Adrenal gland (tissue), 12 donors: Measurements from ENCODE around the gene KCNMB2. TPM values are rescaled to one million over a fixed set of nuclear protein-coding genes. Genes with fewer than 3 reads are reported as not detected.

Experiments used
- DNase-seq, 7 donors: peaks; one replicate each; pipeline ENCODE4 v3.0.0-alpha.2; 2019 to 2020
- H3K27ac ChIP-seq, 5 donors: fragments of 200-600 bp; sonication (generic) in 4 of 5; 1 replicate in 3 of 5; 2 replicates in 2 of 5; pipeline versions ENCODE4 v1.5.1 to v1.8.0; 2016 to 2020; ENCODE audit warnings: mild to moderate bottlenecking in 1 of 5
- H3K27me3 ChIP-seq: fragments of 200-600 bp; 2 replicates; pipeline ENCODE4 v1.8.0; 2021
- H3K36me3 ChIP-seq, 2 donors: fragments of 200-600 bp; replicated peaks in 1 of 2; 1 replicate in 1 of 2; 2 replicates in 1 of 2; pipeline versions ENCODE4 v1.5.1 to v1.8.0; 2018 to 2022
- H3K4me1 ChIP-seq, 2 donors: fragments of 200-600 bp; replicated peaks in 1 of 2; 1 replicate in 1 of 2; 2 replicates in 1 of 2; pipeline versions ENCODE4 v1.5.1 to v1.8.0; 2018 to 2021
- H3K4me3 ChIP-seq, 4 donors: fragments of 200-600 bp; sonication (generic) in 3 of 4; one replicate each; pipeline ENCODE4 v1.5.1; 2016 to 2018
- H3K9me3 ChIP-seq, 3 donors: fragments of 200-600 bp; sonication (generic) in 1 of 3; replicated peaks in 1 of 3; 1 replicate in 2 of 3; 2 replicates in 1 of 3; pipeline versions ENCODE4 v1.5.1 to v1.8.0; 2016 to 2021
- POLR2A ChIP-seq, 2 donors: fragments of 450-650 bp; IDR thresholded peaks; one replicate each; pipeline ENCODE4 v1.6.1; 2017; ENCODE audit warnings: antibody characterized with exemption in 2 of 2, mild to moderate bottlenecking in 2 of 2, moderate library complexity in 1 of 2
- WGBS, 4 donors: extraction: QIAGEN DNeasy Blood & Tissue Kit in 2 of 4; methylation state at CpG; one replicate each; pipeline versions ENCODE4 v1.1.5 to v1.1.7; 2013 to 2017; 5-methylcytosine and 5-hydroxymethylcytosine counted together
- intact Hi-C, 2 donors: fragments of 100-400 bp; cut with DNase I; formaldehyde crosslinking; loops; one replicate each; pipeline versions ENCODE4 v1.14.1 to v1.15.0; 2022 to 2023
- polyA plus RNA-seq, 3 donors: library from polyadenylated mRNA; stranded (reverse); fragments of 200-250 nt in 2 of 3; fragments of 350-450 nt in 1 of 3; fragmentation: Illumina TruSeq in 1 of 3; extraction: RNeasy Lipid Tissue Mini Kit (QIAGEN cat#74804) in 1 of 3; gene quantifications; one replicate each; pipeline ENCODE4 v1.2.3, GENCODE V29; 2013 to 2014
- total RNA-seq, 9 donors: library from RNA; depleted of rRNA in 4 of 9; stranded (reverse); fragments of >200 nt in 4 of 9; fragments of 120-200 nt in 1 of 9; fragmentation: NEBNext Ultra II Directional in 1 of 9; extraction: Animal tissue kit (Norgen Biotek cat#: 25700) in 1 of 9; gene quantifications; one replicate each; pipeline versions ENCODE4 v1.1.0 to v1.2.4, GENCODE V29; 2013 to 2023
- TF ChIP-seq, protein P1 (sequence below), 6 experiments: fragments of 450-650 bp in 4 of 6; fragments of 200-600 bp in 2 of 6; sonication (generic) in 1 of 6; IDR thresholded peaks; 1 replicate in 5 of 6; 2 replicates in 1 of 6; pipeline versions ENCODE4 v1.5.1 to v1.8.0; 2016 to 2021; ENCODE audit warnings: antibody characterized with exemption in 6 of 6, mild to moderate bottlenecking in 2 of 6, moderate library complexity in 1 of 6
- donor health status: healthy with polysubstance abuse.
- donor health status: Bipolar disorder and iron deficiency.
- donor health status: DM: yes; HTN: yes; CAD: no.
- donor health status: DM: no; HTN: no; CAD: no.
- donor health status: DM: no; HTN: no; CAD: no.
- donor health status: DM: yes; HTN: yes; CAD: no.

KCNMB2 gene
- total and polyA plus RNA-seq, 12 donors, result 0.58 to 8.6 (median 2.9) TPM; not detected in 3

DNA sequence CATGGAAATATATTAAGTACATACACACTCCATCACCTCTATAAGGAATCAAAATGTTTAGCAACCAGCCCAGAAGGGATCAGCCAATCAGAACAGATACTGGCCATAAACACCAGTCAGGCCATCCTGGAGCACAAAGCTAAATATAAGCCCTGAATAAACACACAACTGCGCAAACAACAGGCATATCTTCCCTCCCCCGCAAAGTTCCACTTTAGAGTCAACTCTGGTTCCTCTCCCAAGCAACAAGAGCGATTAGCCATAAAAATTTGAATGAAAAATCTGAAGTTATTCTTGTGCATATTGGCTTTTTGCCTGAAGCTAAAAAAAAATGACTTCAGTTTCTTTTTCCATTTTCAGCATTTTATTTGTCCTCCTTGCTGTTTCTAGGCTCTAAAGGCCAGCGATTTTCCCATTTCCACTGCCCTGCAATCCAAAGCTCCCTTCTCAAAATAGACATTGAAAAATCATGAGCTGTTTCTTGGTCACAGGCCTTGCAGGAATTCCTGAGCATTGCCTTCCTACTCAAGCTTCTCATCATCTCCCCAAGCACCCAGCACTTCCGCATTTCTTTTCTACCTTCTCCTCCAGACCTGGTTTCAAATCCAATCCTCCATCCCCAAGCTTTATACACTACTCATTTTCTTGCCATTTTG is 287.5 kb downstream of the KCNMB2 start:
- H3K27me3 ChIP-seq, result no peaks in the 10 kb centered on the region
- DNase-seq, result no peak
- H3K4me1 ChIP-seq, result no peaks in the 10 kb centered on the region
- intact Hi-C loops, result no loop called here
- H3K27ac ChIP-seq, result peak overlapping the region in 2 of 5 donors; percentile 26 to 28
- H3K36me3 ChIP-seq, result no peaks in the 10 kb centered on the region
- 58 to 72% (median 66%) methylated on average over 5 of the region's 5 CpGs for WGBS, 4 donors
- no peak overlapping the region for H3K4me3 ChIP-seq
- no peaks in the 10 kb centered on the region for H3K9me3 ChIP-seq
- TF ChIP-seq, protein P1, sequence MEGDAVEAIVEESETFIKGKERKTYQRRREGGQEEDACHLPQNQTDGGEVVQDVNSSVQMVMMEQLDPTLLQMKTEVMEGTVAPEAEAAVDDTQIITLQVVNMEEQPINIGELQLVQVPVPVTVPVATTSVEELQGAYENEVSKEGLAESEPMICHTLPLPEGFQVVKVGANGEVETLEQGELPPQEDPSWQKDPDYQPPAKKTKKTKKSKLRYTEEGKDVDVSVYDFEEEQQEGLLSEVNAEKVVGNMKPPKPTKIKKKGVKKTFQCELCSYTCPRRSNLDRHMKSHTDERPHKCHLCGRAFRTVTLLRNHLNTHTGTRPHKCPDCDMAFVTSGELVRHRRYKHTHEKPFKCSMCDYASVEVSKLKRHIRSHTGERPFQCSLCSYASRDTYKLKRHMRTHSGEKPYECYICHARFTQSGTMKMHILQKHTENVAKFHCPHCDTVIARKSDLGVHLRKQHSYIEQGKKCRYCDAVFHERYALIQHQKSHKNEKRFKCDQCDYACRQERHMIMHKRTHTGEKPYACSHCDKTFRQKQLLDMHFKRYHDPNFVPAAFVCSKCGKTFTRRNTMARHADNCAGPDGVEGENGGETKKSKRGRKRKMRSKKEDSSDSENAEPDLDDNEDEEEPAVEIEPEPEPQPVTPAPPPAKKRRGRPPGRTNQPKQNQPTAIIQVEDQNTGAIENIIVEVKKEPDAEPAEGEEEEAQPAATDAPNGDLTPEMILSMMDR (IDR thresholded peaks at IDR 0.05), result no peak
- TF ChIP-seq POLR2A (IDR thresholded peaks at IDR 0.05), result no peak

DNA sequence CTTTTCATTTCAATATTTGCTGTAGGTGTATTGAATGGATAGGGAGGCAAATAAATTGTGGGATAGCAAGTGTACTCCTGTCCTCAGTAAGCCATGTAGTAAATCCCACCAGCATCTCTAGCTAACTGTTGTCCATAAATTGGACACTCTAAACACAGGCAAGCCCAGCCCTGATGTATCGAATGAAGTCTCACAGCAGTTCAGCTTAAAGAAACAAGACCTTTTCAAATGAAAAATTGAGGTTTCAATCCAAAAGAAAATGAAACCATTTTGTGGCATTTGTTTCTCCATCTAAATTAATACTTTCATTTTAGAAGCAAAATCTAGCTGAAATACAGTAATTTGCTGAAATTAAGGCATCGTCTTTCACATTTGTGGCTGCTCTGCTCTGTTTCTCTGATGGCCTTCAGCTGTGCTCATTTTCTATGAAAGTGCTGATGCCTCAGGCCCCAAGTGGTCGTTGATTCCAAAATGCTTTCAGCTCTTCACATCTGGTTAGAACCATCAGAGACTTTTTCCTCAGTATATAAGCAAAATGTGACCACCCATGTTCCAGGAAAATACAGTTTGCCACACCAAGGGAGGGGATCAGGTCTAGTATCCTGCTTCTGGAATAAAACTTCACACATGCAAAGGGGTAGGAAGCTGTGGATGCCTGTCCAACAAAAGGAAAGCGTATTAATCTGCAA is 290.3 kb downstream of the KCNMB2 start:
- Histone ChIP-seq H3K27ac (no peak overlapping the region), H3K36me3 (no peaks in the 10 kb centered on the region), H3K4me1 (no peaks in the 10 kb centered on the region), H3K4me3 (no peak overlapping the region), H3K9me3 (no peaks in the 10 kb centered on the region), H3K27me3 (no peaks in the 10 kb centered on the region)
- TF ChIP-seq POLR2A (IDR thresholded peaks at IDR 0.05), result no peak
- TF ChIP-seq, protein P1 (IDR thresholded peaks at IDR 0.05), result no peak
- DNase-seq, result no peak
- 59 to 83% (median 68%) methylated on average over 4 of the region's 4 CpGs for WGBS, 4 donors
- intact Hi-C loops, result no loop called here

DNA sequence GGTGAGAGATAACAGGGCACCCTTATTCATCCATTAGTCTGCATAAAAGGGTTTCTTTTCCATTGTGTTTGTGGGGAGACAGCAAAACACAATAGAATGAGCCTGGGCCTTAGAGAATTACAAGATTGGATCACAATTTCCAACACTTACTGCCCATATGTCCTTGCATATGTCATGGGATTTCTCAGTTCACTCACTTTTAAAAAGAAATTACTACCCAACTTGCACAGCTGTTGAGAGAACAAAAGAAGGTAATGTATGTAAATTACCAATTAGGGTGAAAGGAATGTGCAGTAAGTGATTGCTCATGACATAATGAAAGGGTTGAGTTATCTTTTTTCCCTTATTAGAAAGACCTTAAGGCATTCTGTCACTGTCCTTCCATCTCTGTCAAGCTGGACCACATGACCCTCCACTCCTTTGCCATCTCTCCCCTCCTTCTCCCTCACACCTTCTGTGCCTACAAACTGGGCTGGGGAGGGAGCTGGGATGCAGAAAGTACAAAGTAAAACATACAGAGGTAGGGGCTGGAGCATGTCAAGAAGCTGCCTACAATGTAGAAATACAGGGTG is 291.1 kb downstream of the KCNMB2 start:
- Histone ChIP-seq H3K4me1 (no peaks in the 10 kb centered on the region), H3K27me3 (no peaks in the 10 kb centered on the region), H3K36me3 (no peaks in the 10 kb centered on the region), H3K27ac (no peak overlapping the region), H3K9me3 (no peaks in the 10 kb centered on the region), H3K4me3 (no peak overlapping the region)
- DNase-seq, result no peak
- intact Hi-C loops, result no loop called here
- no peak for TF ChIP-seq POLR2A (IDR thresholded peaks at IDR 0.05)
- TF ChIP-seq, protein P1 (IDR thresholded peaks at IDR 0.05), result no peak

DNA sequence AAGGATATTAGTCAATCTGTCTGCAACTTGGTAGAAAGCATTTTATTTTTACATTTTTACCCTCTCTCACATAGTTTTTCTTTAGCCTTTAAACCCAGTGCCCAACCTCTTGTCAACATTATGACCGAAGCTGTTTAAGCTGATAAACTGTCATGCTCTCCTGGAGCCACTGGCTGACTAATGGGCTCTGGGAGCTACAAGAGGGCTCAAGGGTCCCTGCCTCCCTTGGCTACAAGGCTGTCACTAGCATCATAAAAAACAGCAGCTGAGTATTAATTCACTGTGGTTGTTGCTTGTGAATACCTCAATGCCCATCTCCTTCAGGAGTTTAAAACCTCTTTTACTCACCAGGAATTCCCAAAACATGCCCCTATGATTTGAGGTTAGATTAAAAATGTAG is 297.5 kb downstream of the KCNMB2 start:
- TF ChIP-seq POLR2A (IDR thresholded peaks at IDR 0.05), result no peak
- TF ChIP-seq, protein P1 (IDR thresholded peaks at IDR 0.05), result no peak
- no peaks in the 10 kb centered on the region for H3K36me3 ChIP-seq
- no peaks in the 10 kb centered on the region for H3K27me3 ChIP-seq
- intact Hi-C loops, result no loop called here
- H3K4me1 ChIP-seq, result no peaks in the 10 kb centered on the region
- H3K27ac ChIP-seq, result no peak overlapping the region
- no peak for DNase-seq
- 59 to 73% (median 68%) methylated on average over 1 of the region's 1 CpG for WGBS, 4 donors
- no peaks in the 10 kb centered on the region for H3K9me3 ChIP-seq
- H3K4me3 ChIP-seq, result no peak overlapping the region
